Lower leg skin (tissue), 3 donors: ENCODE measurements around the gene RRP9.

Source experiments
- CTCF ChIP-seq, 3 donors: fragments of 450-650 bp; IDR thresholded peaks; one replicate each; pipeline ENCODE4 v1.5.1; 2016; ENCODE audit warnings: antibody characterized with exemption in 3 of 3, mild to moderate bottlenecking in 3 of 3, moderate library complexity in 2 of 3
- POLR2A ChIP-seq, 2 donors: fragments of 450-650 bp; IDR thresholded peaks; one replicate each; pipeline ENCODE4 v1.6.1; 2016 to 2017; ENCODE audit warnings: antibody characterized with exemption in 2 of 2, mild to moderate bottlenecking in 1 of 2, moderate library complexity in 1 of 2

- TF ChIP-seq CTCF (IDR thresholded peaks at IDR 0.05) (no peak), POLR2A (IDR thresholded peaks at IDR 0.05) (no peak)
Measured at GRCh38 chr3:51916418-51916817, 25.3 kb downstream of the RRP9 start.
